GM12878 (cell line): ENCODE measurements around the gene ZNF613. TPM values are rescaled to one million over a fixed set of nuclear protein-coding genes. Genes with fewer than 3 reads are reported as not detected.

Experiments
- ATAC-seq: fragments of 200-7000 bp; cut with Tn5 transposase; 3 replicates; pipeline ENCODE4 v1.9.1; 2020; ENCODE audit warnings: mild to moderate bottlenecking, moderate library complexity
- BruUV-seq: library from RNA; stranded (reverse); fragments of 400-500 nt; replicated peaks from 2 replicates; lab custom pipeline; 2021; lab: Mats Ljungman, UMichigan
- CTCF ChIA-PET: fragments of 300-600 bp; sonication (Branson Sonifier 250); formaldehyde crosslinking; extraction: SDS; loops from one replicate; lab custom pipeline; 2021; ENCODE audit warnings: inconsistent platforms; lab: Yijun Ruan, JAX
- POLR2A ChIA-PET: fragments of 350-600 bp; formaldehyde crosslinking; extraction: SDS; loops from one replicate; lab custom pipeline; 2021; ENCODE audit warnings: inconsistent platforms; lab: Charles Lee
- RAD21 ChIA-PET: fragments of 300-600 bp; sonication (Branson Sonifier 250); formaldehyde crosslinking; loops from one replicate; lab custom pipeline; 2023; ENCODE audit warnings: antibody characterized with exemption; ENCODE audit not compliant: unreplicated experiment; lab: Charles Lee
- SMC1A ChIA-PET: fragments of 300-600 bp; sonication (Branson Sonifier 250); formaldehyde crosslinking; loops from one replicate; lab custom pipeline; 2023; ENCODE audit not compliant: unreplicated experiment, uncharacterized antibody; lab: Charles Lee
- DNase-seq: peaks from one replicate; pipeline ENCODE4 v3.0.0-alpha.2; 2011; ENCODE audit warnings: low read depth, low spot score
- FAIRE-seq: peaks from 3 replicates; lab custom pipeline; 2011; peaks lifted over from hg19 to GRCh38; lab: Jason Lieb, UNC
- H2AFZ ChIP-seq: 2 replicates; pipeline ENCODE4 v1.6.0; 2011; ENCODE audit warnings: low read depth, low read length, control low read depth; ENCODE audit not compliant: control insufficient read depth
- H3K27ac ChIP-seq: 2 replicates; pipeline ENCODE4 v1.5.1; 2011; ENCODE audit warnings: control low read depth; ENCODE audit not compliant: control insufficient read depth, insufficient read depth
- H3K27me3 ChIP-seq, 2 experiments: replicated peaks in 1 of 2; 2 replicates each; pipeline versions ENCODE4 v1.6.0 to v1.6.1; 2011; ENCODE audit warnings: low read length in 1 of 2; ENCODE audit not compliant: control insufficient read depth in 2 of 2, insufficient read depth in 2 of 2
- H3K36me3 ChIP-seq, 2 experiments: 2 replicates each; pipeline ENCODE4 v1.5.1; 2011; ENCODE audit warnings: low read length in 1 of 2; ENCODE audit not compliant: control insufficient read depth in 2 of 2, insufficient read depth in 2 of 2
- H3K4me1 ChIP-seq: 2 replicates; pipeline ENCODE4 v1.6.1; 2011; ENCODE audit warnings: mild to moderate bottlenecking, low read length, moderate library complexity, mixed read lengths; ENCODE audit not compliant: control insufficient read depth, insufficient read depth
- H3K4me2 ChIP-seq: 2 replicates; pipeline ENCODE4 v1.6.0; 2011; ENCODE audit warnings: control low read depth; ENCODE audit not compliant: control insufficient read depth, insufficient read depth
- H3K4me3 ChIP-seq: fragments of 200-600 bp; sonication (generic); 2 replicates; pipeline ENCODE4 v1.5.1; 2016
- H3K79me2 ChIP-seq: 2 replicates; pipeline ENCODE4 v1.6.0; 2011; ENCODE audit warnings: low read length; ENCODE audit not compliant: control insufficient read depth, insufficient read depth
- H3K9ac ChIP-seq: 2 replicates; pipeline ENCODE4 v1.8.0; 2011; ENCODE audit warnings: low read length, control low read depth, mixed read lengths; ENCODE audit not compliant: control insufficient read depth, insufficient read depth
- H3K9me3 ChIP-seq: replicated peaks from 3 replicates; pipeline ENCODE4 v1.5.1; 2011; ENCODE audit warnings: mild to moderate bottlenecking, low read length; ENCODE audit not compliant: control insufficient read depth, insufficient read depth
- H4K20me1 ChIP-seq: 2 replicates; pipeline ENCODE4 v1.6.0; 2011; ENCODE audit not compliant: control insufficient read depth, insufficient read depth
- EP300 ChIP-seq, 2 experiments: fragments of 150-350 bp in 1 of 2; IDR thresholded peaks; 2 replicates each; pipeline ENCODE4 v1.6.1; 2011 to 2012; ENCODE audit warnings: low read depth in 2 of 2, low read length in 2 of 2, borderline replicate concordance in 1 of 2, improper control_type of control experiment in 1 of 2, inconsistent platforms in 1 of 2; ENCODE audit not compliant: control insufficient read depth in 1 of 2
- RELA ChIP-seq: fragments of 450-650 bp; IDR thresholded peaks from 2 replicates; pipeline ENCODE4 v1.8.0; 2014; ENCODE audit warnings: borderline replicate concordance; ENCODE audit not compliant: partially characterized antibody
- RFX5 ChIP-seq: IDR thresholded peaks from 2 replicates; pipeline ENCODE4 v1.6.1; 2011; ENCODE audit warnings: low read depth, low read length, improper control_type of control experiment
- TAF1 ChIP-seq: IDR thresholded peaks from 2 replicates; pipeline ENCODE4 v1.6.1; 2011; ENCODE audit warnings: mild to moderate bottlenecking, low read depth, low read length, borderline replicate concordance
- ZBTB33 ChIP-seq: fragments of 450-650 bp; IDR thresholded peaks from 2 replicates; pipeline ENCODE4 v1.6.1; 2017; ENCODE audit warnings: mild to moderate bottlenecking
- WGBS: methylation state at CpG from one replicate; pipeline ENCODE4 v1.1.6; 2016; ENCODE audit warnings: low lambda C conversion rate; ENCODE audit not compliant: insufficient replicate concordance, insufficient coverage; ENCODE audit errors: missing lambda C conversion rate; 5-methylcytosine and 5-hydroxymethylcytosine counted together
- in situ Hi-C: fragments of 300-500 bp; cut with MboI; formaldehyde crosslinking; loops from 9 replicates; pipeline ENCODE4 v1.14.3; 2018; ENCODE audit warnings: mixed read lengths
- intact Hi-C: fragments of 100-400 bp; cut with micrococcal nuclease; formaldehyde crosslinking; loops from one replicate; pipeline ENCODE4 v1.14.2; 2022; ENCODE audit not compliant: unreplicated experiment
- polyA plus RNA-seq, 11 experiments: library from polyadenylated mRNA; depleted of rRNA in 4 of 11; unstranded in 6 of 11; stranded (reverse) in 5 of 11; fragments of >200 nt; fragmentation: Nextera tagmentation in 4 of 11; fragmentation: Illumina TruSeq in 1 of 11; extraction: Ambion mirVana in 4 of 11; extraction: Trizol in 1 of 11; gene quantifications; 1 replicate in 1 of 11; 2 replicates in 10 of 11; pipeline versions ENCODE4 v1.2.1 to v1.2.3, GENCODE V29; 2011 to 2016; ENCODE audit warnings: inconsistent platforms in 2 of 11, missing spikeins in 2 of 11, low read depth in 1 of 11
- total RNA-seq, 4 experiments: library from RNA; depleted of rRNA in 3 of 4; stranded (reverse); fragments of >200 nt in 3 of 4; fragmentation: Illumina TruSeq in 1 of 4; extraction: Trizol in 1 of 4; gene quantifications; 2 replicates each; pipeline versions ENCODE4 v1.2.1 to v1.2.3, GENCODE V29; 2013 to 2021

The ZNF613 gene
- total and polyA plus RNA-seq, 10 of the 15 experiments (the other 5 are each of a cell fraction or from before 2014, with no cell fraction given), result 3.3 to 7.8 (median 5.0) TPM

GRCh38 chr19:51976852-51977251, 49.6 kb downstream of the ZNF613 start (continued):
- TF ChIP-seq RELA, result no peak
- TF ChIP-seq RFX5, result no peak
- TF ChIP-seq EP300 (IDR thresholded peaks at IDR 0.05; ENCODE audit: borderline replicate concordance in 1 of 2, control insufficient read depth in 1 of 2, low read depth in 2 of 2, low read length in 2 of 2), result no peak
- no peak for TF ChIP-seq TAF1

- Histone ChIP-seq H3K27ac (no peak overlapping the region), H3K9me3 (peaks cover 40% of the 10 kb centered on the region), H3K27me3 (no peaks in the 10 kb centered on the region), H3K79me2 (no peaks in the 10 kb centered on the region; the same call in 1 of the 2 replicates), H3K36me3 (peaks cover 2 to 8% of the 10 kb centered on the region in 2 experiments), H3K9ac (no peak overlapping the region), H4K20me1 (no peaks in the 10 kb centered on the region), H3K4me1 (no peaks in the 10 kb centered on the region), H3K4me3 (no peak overlapping the region), H2AFZ (no peak overlapping the region), H3K4me2 (no peak overlapping the region)
- ChIA-PET RAD21 (no interaction called here), SMC1A (no interaction called here), CTCF (no interaction called here), POLR2A (no interaction called here)
- intact Hi-C loops (no loop called here), in situ Hi-C loops (no loop called here)
- DNase-seq, result no peak
- TF ChIP-seq ZBTB33, result no peak
- no peak for ATAC-seq
- whole genome bisulfite sequencing, result 94% methylated on average over 7 of the region's 7 CpGs
- FAIRE-seq, result no peak
- BruUV-seq, result no TSS peak
These were observed 50.1 kb downstream of the ZNF613 start for GRCh38 chr19:51977346-51977745.
